ENCODE measurements around the gene SLC6A7.
A peak's percentile ranks its signal among the peaks of the same experiment; 100 is the strongest.
"Not testable (repeated sequence)": the region's sequence is repeated elsewhere in the genome, so short reads cannot be mapped to it uniquely, and the experiment has no call there.

Gene SLC6A7

GRCh38 chr5:150227606-150228273 is 37.9 kb downstream of the SLC6A7 start:
- no peak for ATAC-seq
- Mint-ChIP-seq H3K27ac (peak overlapping the region in 1 of 2 donors; percentile 59), H3K27me3 (no peaks in the 10 kb centered on the region), H3K4me3 (no peak overlapping the region), H3K4me1 (no peaks in the 10 kb centered on the region), H3K9me3 (no peaks in the 10 kb centered on the region)
- DNase-seq, result no peak

GRCh38 chr5:150229571-150229970 is 39.7 kb downstream of the SLC6A7 start:
- Mint-ChIP-seq H3K27me3 (no peaks in the 10 kb centered on the region), H3K27ac (no peak overlapping the region), H3K9me3 (no peaks in the 10 kb centered on the region), H3K4me1 (no peaks in the 10 kb centered on the region), H3K4me3 (no peak overlapping the region)
- ATAC-seq (no peak), DNase-seq (no peak)

GRCh38 chr5:150230842-150231241 is 41.0 kb downstream of the SLC6A7 start:
- ATAC-seq, result no peak
- no peaks in the 10 kb centered on the region for H3K4me1 Mint-ChIP-seq
- H3K9me3 Mint-ChIP-seq, result no peaks in the 10 kb centered on the region
- DNase-seq, result no peak
- H3K4me3 Mint-ChIP-seq, result no peak overlapping the region
- no peak overlapping the region for H3K27ac Mint-ChIP-seq
- no peaks in the 10 kb centered on the region for H3K27me3 Mint-ChIP-seq

- not testable (repeated sequence) for H3K27me3 Mint-ChIP-seq, DNase-seq, ATAC-seq, H3K27ac Mint-ChIP-seq, H3K9me3 Mint-ChIP-seq, H3K4me1 Mint-ChIP-seq, H3K4me3 Mint-ChIP-seq
Observed at GRCh38 chr5:150233706-150234105, 43.8 kb downstream of the SLC6A7 start.

GRCh38 chr5:150234576-150235499 is 45.0 kb downstream of the SLC6A7 start:
- ATAC-seq, result no peak
- Mint-ChIP-seq H3K4me3 (no peak overlapping the region), H3K27ac (peak overlapping the region in 1 of 2 donors; percentile 88), H3K9me3 (no peaks in the 10 kb centered on the region), H3K4me1 (no peaks in the 10 kb centered on the region), H3K27me3 (no peaks in the 10 kb centered on the region)
- DNase-seq, result no peak

- Mint-ChIP-seq H3K27ac (no peak overlapping the region), H3K27me3 (no peaks in the 10 kb centered on the region), H3K9me3 (no peaks in the 10 kb centered on the region), H3K4me1 (no peaks in the 10 kb centered on the region), H3K4me3 (no peak overlapping the region)
- DNase-seq (no peak), ATAC-seq (no peak)
Observed at GRCh38 chr5:150235500-150235854, 45.6 kb downstream of the SLC6A7 start.

- Mint-ChIP-seq H3K9me3 (no peaks in the 10 kb centered on the region), H3K4me3 (no peak overlapping the region), H3K4me1 (no peaks in the 10 kb centered on the region), H3K27ac (no peak overlapping the region), H3K27me3 (no peaks in the 10 kb centered on the region)
- no peak for ATAC-seq
- DNase-seq, result no peak
Observed at GRCh38 chr5:150236313-150236712, 46.5 kb downstream of the SLC6A7 start.

- Mint-ChIP-seq H3K9me3 (no peaks in the 10 kb centered on the region), H3K27me3 (no peaks in the 10 kb centered on the region), H3K27ac (no peak overlapping the region), H3K4me1 (no peaks in the 10 kb centered on the region), H3K4me3 (no peak overlapping the region)
- ATAC-seq, result no peak
- DNase-seq, result no peak
Observed at GRCh38 chr5:150236981-150237754, 47.3 kb downstream of the SLC6A7 start.

GRCh38 chr5:150238646-150239045 is 48.8 kb downstream of the SLC6A7 start:
- Mint-ChIP-seq H3K9me3 (no peaks in the 10 kb centered on the region), H3K4me1 (no peaks in the 10 kb centered on the region), H3K27me3 (no peaks in the 10 kb centered on the region), H3K4me3 (no peak overlapping the region), H3K27ac (peak overlapping the region in 1 of 2 donors; percentile 75)
- ATAC-seq (no peak), DNase-seq (no peak)

GRCh38 chr5:150239099-150239793 is 49.4 kb downstream of the SLC6A7 start:
- no peak overlapping the region for H3K4me3 Mint-ChIP-seq
- no peak for ATAC-seq

GRCh38 chr5:150239794-150240122 is 49.9 kb downstream of the SLC6A7 start:
- no peak overlapping the region for H3K27ac Mint-ChIP-seq
- H3K4me3 Mint-ChIP-seq, result no peak overlapping the region
- no peak for ATAC-seq
- DNase-seq, result no peak
- H3K9me3 Mint-ChIP-seq, result no peaks in the 10 kb centered on the region
- no peaks in the 10 kb centered on the region for H3K4me1 Mint-ChIP-seq
- no peaks in the 10 kb centered on the region for H3K27me3 Mint-ChIP-seq

More at GRCh38 chr5:150239099-150239793, 49.4 kb downstream of the SLC6A7 start:
- Mint-ChIP-seq H3K9me3 (no peaks in the 10 kb centered on the region), H3K27ac (peak overlapping the region in 1 of 2 donors; percentile 10), H3K4me1 (no peaks in the 10 kb centered on the region), H3K27me3 (no peaks in the 10 kb centered on the region)
- no peak for DNase-seq

GRCh38 chr5:150241298-150242160 is 51.7 kb downstream of the SLC6A7 start:
- H3K9me3 Mint-ChIP-seq, result no peaks in the 10 kb centered on the region
- peak overlapping the region in 1 of 2 donors; percentile 47 for H3K27ac Mint-ChIP-seq
- DNase-seq (no peak), ATAC-seq (no peak)
- no peaks in the 10 kb centered on the region for H3K27me3 Mint-ChIP-seq
- no peak overlapping the region for H3K4me3 Mint-ChIP-seq
- no peaks in the 10 kb centered on the region for H3K4me1 Mint-ChIP-seq

- H3K4me1 Mint-ChIP-seq, result no peaks in the 10 kb centered on the region
- ATAC-seq (no peak), DNase-seq (no peak)
- H3K27me3 Mint-ChIP-seq, result no peaks in the 10 kb centered on the region
- no peak overlapping the region for H3K27ac Mint-ChIP-seq
- H3K9me3 Mint-ChIP-seq, result no peaks in the 10 kb centered on the region
- no peak overlapping the region for H3K4me3 Mint-ChIP-seq
Observed at GRCh38 chr5:150242251-150242894, 52.5 kb downstream of the SLC6A7 start.

GRCh38 chr5:150243590-150243989 is 53.7 kb downstream of the SLC6A7 start:
- H3K4me1 Mint-ChIP-seq, result no peaks in the 10 kb centered on the region
- no peak overlapping the region for H3K4me3 Mint-ChIP-seq
- DNase-seq (no peak), ATAC-seq (no peak)
- H3K27ac Mint-ChIP-seq, result no peak overlapping the region
- H3K27me3 Mint-ChIP-seq, result no peaks in the 10 kb centered on the region
- no peaks in the 10 kb centered on the region for H3K9me3 Mint-ChIP-seq

All from stimulated activated naive CD8-positive, alpha-beta T cell treated with anti-CD3 and anti-CD28 coated beads, Interleukin-15, amount 100 ng/mL, for 72 hours (primary cell).